ENCODE data around the gene CEACAM7.

- TF ChIP-seq CTCF (IDR thresholded peaks at IDR 0.05; ENCODE audit: low read depth, low read length) (no peak), EZH2phosphoT487 (IDR thresholded peaks at IDR 0.05; ENCODE audit: low read depth) (no peak)
These were observed 64.7 kb downstream of the CEACAM7 start for GRCh38 chr19:41623360-41623759.
